ENCODE data around the gene KANSL1L.
A peak's percentile ranks its signal among the peaks of the same experiment; 100 is the strongest.

KANSL1L gene

GRCh38 chr2:210063306-210063705, 107.9 kb downstream of the KANSL1L start:
- DNase-seq = no peak

DNA sequence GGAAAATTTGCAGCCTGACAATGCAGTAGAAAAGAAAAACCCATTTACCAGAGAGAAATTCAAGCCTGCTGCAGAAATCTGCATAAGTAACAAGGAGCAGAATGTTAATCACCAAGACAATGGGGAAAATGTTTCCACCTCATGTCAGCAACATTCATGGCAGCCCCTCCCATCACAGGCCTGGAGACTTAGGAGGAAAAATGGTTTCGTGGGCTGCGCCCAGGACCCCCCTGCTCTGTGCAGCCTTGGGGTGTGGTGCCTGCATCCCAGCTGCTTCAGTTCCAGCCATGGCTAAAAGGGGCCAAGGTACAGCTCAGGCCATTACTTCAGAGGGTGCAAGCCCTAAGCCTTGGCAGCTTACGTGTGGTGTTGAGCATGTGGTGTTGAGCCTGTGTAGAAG, 115.4 kb downstream of the KANSL1L start:
- DNase-seq = no peak

GRCh38 chr2:210054696-210055095, 116.5 kb downstream of the KANSL1L start:
- no peak for DNase-seq

- DNase-seq = no peak
Measured at GRCh38 chr2:210050885-210051284, 120.3 kb downstream of the KANSL1L start.

DNA sequence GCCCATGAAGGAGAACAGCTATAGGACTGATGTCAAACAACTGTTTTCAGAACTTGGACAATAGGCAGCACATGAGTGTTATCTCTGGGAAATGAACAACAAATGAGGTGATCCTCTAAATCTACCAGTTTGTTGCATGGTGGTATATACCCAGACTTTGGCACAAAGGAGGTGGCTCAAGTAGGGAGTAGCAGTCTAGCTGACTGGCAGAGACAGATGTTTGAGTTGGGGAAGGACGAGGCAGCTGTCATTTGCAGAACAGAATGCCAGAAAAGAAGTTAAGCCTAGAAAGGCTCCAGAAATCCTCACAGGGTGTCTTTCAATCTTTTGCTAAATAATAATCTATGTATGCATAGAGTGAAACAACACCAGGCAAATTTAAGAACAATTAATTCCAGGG, 121.4 kb downstream of the KANSL1L start:
- no peak for DNase-seq

GRCh38 chr2:210046851-210047500, 124.2 kb downstream of the KANSL1L start:
- DNase-seq = no peak

GRCh38 chr2:210038078-210038477, 133.1 kb downstream of the KANSL1L start:
- no peak for DNase-seq

GRCh38 chr2:210035679-210036078, 135.5 kb downstream of the KANSL1L start:
- DNase-seq = no peak

GRCh38 chr2:210034087-210034683, 137.0 kb downstream of the KANSL1L start:
- no peak for DNase-seq

DNA sequence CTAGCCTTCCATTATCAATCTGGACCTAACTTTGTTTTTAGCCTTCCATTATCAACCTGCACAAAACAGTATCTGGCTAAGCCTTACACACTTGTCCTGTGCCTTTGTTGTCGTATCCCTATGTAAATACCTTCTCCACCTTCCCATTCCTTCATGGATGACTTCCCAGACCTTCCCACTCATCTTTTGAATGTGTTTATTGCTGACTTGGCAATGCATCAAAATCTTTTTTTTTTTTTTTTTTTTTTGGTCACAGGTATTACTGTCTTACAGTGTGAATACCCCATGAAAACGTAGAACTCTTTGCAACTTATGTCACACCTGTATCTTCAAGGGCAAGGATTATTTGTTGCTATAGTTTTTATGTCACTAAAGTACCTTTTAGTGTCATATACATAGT, 143.0 kb downstream of the KANSL1L start:
- DNase-seq = no peak

- DNase-seq = no peak
Measured at GRCh38 chr2:210027608-210028007, 143.6 kb downstream of the KANSL1L start.

DNA sequence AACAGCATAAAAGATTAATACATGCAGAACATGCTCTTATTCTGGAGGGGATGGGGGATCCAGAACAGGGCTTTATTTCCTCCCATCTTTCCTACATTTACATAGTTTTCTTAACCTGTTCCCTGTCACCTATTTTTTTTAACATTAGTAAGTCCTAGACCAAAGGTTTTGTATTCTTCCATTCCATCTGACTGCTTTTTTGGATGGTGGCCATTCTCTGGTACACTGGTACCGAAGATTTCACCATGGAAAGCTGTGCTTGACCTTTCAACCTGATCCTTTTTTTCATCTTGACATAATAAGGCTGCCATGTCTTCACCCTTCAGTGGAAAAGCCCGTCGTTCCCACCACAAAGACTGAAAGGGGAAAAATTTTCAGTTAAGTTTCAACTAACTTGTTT, 148.4 kb downstream of the KANSL1L start:
- DNase-seq = no peak

GRCh38 chr2:210020138-210020537, 151.1 kb downstream of the KANSL1L start:
- no peak for DNase-seq

- DNase-seq = no peak
Measured at GRCh38 chr2:210009896-210010295, 161.3 kb downstream of the KANSL1L start.

GRCh38 chr2:210009126-210009525, 162.1 kb downstream of the KANSL1L start:
- DNase-seq = no peak

DNA sequence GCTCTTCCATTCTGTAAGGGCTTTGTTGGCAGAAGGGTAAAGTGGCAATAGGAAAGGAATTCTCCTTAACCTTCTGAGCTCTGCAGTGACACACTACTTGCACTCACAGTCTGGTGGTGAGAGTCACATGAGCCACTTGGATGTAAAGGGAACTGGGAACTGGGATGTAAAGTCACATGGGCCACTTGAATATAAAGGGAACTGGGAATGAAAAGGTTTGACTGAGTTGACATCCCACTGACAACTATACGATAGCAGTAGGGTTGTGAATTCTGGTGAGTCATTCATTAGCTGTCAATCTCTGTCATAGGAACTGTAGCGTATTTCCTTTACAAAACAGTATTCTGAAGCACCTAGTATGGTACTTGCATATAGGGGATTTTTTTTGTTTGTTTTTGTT, 163.3 kb downstream of the KANSL1L start:
- no peak for DNase-seq

GRCh38 chr2:210004881-210005280, 166.3 kb downstream of the KANSL1L start:
- DNase-seq = no peak

- DNase-seq = peak; percentile 54
Measured at GRCh38 chr2:210003359-210003758, 167.8 kb downstream of the KANSL1L start.

DNA sequence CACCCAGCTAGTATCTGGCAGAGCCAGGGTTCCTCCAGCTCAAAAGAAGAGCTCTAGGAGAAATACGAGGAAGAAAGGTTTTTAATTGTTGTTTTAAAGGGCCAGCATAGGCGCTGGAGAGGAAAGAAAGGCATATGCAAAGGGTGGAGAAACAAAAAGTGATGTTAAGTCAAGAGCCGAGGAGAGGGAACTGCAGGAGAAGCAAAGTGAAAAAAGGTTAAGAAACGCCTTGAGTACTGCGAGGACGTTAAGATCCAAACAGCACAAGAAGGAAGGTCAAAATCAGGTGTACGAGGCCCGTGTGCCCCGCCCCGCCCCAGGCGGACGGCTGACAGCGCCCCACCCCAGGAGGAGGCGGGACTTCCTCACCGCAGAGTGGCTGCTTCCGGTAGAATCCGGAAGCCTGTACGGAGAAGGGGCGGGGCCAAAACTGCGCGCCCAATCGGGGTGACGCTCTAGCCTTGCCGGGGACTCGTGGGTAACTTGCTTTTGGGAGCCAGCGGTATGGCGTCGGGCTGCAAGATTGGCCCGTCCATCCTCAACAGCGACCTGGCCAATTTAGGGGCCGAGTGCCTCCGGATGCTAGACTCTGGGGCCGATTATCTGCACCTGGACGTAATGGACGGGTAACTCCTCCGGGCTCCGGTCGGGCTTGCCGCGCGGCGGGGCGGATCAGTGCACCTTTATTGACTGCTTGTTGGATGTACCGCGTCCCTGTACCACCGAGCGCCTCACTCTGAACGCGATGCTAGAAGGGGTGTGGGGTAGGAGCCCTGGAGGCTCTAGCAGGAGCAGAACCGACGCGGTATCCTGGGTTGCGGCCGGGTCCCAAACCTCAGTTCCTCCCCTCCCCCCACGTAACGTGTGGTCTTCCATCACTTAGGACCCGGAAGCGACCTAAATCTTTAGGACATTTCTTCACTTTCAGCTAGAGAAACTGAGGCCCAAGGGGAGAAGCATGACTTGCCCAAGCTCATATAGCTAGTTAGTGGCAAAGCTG, 168.8 kb downstream of the KANSL1L start, which contains the start of gene RPE:
TSS of gene RPE (plus strand) at position 481 of the 1,000 bp plus-strand sequence. CDS start at position 505, 24 bp downstream.
- DNase-seq = peak; percentile 97

- no peak for DNase-seq
Measured at GRCh38 chr2:210000464-210001324, 170.5 kb downstream of the KANSL1L start.

DNA sequence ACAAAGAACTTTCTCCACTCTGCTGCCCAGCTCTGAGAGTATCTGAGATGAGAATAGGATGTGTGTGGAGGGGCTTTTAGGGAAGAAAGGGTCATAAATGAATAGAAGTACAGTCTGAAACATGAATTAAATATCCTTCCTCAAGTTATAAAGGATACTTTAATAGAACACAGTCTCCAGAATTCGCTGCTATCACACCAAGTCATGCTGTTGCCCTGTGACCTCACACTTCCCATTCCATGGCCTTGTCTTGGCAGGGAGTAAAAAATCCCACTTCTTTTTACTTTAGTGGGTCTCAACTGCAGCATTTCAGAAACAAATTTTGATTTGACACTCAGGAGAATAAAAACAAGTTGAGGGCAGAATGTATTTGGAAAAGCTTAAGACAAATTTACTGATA, 172.6 kb downstream of the KANSL1L start:
- DNase-seq = no peak

DNA sequence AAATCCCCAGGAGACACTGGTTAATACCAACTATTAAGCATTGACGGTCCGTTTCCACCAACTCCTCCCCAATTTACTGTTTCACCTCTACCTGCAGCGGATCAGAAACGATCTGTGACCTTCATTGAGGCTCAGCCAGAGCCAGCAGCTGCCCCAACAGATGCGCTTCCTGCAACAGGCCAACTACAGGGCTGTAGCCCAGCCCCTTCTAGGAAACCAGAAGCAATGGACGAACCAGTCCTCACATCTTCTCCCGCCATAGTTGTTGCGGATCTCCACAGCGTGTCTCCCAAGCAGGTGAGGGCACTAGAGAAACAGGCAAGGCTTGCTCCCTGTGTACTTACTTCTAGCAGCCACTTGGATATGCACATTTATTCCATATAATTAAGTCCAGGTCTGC, 177.2 kb downstream of the KANSL1L start:
- DNase-seq = no peak

- no peak for DNase-seq
Measured at GRCh38 chr2:209990838-209991237, 180.4 kb downstream of the KANSL1L start.
